ENCODE data around the gene FAP. TPM values are rescaled to one million over a fixed set of nuclear protein-coding genes. Genes with fewer than 3 reads are reported as not detected.

FAP gene
- total and polyA plus RNA-seq, 2 donors (not counting 1 experiment from before 2014, with no cell fraction given), result not detected

- Mint-ChIP-seq H3K9me3 (ENCODE audit: insufficient read depth) (no peaks in the 10 kb centered on the region), H3K4me1 (no peaks in the 10 kb centered on the region), H3K4me3 (no peak overlapping the region), H3K27ac (no peak overlapping the region), H3K27me3 (peaks cover 17% of the 10 kb centered on the region)
- WGBS (ENCODE audit: insufficient coverage), result 97% methylated on average over 19 of the region's 38 CpGs
- Histone ChIP-seq H3K4me3 (ENCODE audit: control extremely low read depth in 1 of 5, extremely low read depth in 1 of 5, insufficient read depth in 1 of 5, low read depth in 2 of 5, low read length in 4 of 5) (no peak overlapping the region), H3K4me2 (replicated peaks; ENCODE audit: low read depth, low read length, poor library complexity, severe bottlenecking) (no peak overlapping the region), H3K27ac (ENCODE audit: low read length in 2 of 2) (no peak overlapping the region), H3K9ac (ENCODE audit: low read length) (no peak overlapping the region), H3K79me2 (ENCODE audit: control insufficient read depth, insufficient read depth, low read length) (no peaks in the 10 kb centered on the region), H3K4me1 (ENCODE audit: control insufficient read depth in 2 of 2, insufficient read depth in 2 of 2, low read length in 2 of 2) (no peaks in the 10 kb centered on the region), H3K9me3 (ENCODE audit: control extremely low read depth in 1 of 3, control insufficient read depth in 2 of 3, insufficient read depth in 1 of 3, low read length in 2 of 3) (no peaks in the 10 kb centered on the region), H4K20me1 (ENCODE audit: control insufficient read depth, insufficient read depth, low read length, poor library complexity, severe bottlenecking) (no peaks in the 10 kb centered on the region), H2AFZ (ENCODE audit: insufficient read depth, low read depth, low read length, poor library complexity, severe bottlenecking) (no peak overlapping the region), H3K36me3 (replicated peaks in 1 of 2; ENCODE audit: control extremely low read depth in 1 of 2, control insufficient read depth in 1 of 2, extremely low read depth in 1 of 2, insufficient read depth in 2 of 2, low read length in 1 of 2) (no peaks in the 10 kb centered on the region), H3K27me3 (replicated peaks in 1 of 4; ENCODE audit: control extremely low read depth in 1 of 4, control insufficient read depth in 3 of 4, insufficient read depth in 4 of 4, low read length in 3 of 4) (peaks cover 0 to 4% (median 0%) of the 10 kb centered on the region in 4 experiments)
- ChIA-PET POLR2A (no interaction called here), CTCF (no interaction called here)
- intact Hi-C loops (cut with micrococcal nuclease), result no loop called here
- DNase-seq (no peak), ATAC-seq (ENCODE audit: low read depth) (no peak)
- TF ChIP-seq, protein P1, sequence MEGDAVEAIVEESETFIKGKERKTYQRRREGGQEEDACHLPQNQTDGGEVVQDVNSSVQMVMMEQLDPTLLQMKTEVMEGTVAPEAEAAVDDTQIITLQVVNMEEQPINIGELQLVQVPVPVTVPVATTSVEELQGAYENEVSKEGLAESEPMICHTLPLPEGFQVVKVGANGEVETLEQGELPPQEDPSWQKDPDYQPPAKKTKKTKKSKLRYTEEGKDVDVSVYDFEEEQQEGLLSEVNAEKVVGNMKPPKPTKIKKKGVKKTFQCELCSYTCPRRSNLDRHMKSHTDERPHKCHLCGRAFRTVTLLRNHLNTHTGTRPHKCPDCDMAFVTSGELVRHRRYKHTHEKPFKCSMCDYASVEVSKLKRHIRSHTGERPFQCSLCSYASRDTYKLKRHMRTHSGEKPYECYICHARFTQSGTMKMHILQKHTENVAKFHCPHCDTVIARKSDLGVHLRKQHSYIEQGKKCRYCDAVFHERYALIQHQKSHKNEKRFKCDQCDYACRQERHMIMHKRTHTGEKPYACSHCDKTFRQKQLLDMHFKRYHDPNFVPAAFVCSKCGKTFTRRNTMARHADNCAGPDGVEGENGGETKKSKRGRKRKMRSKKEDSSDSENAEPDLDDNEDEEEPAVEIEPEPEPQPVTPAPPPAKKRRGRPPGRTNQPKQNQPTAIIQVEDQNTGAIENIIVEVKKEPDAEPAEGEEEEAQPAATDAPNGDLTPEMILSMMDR (IDR thresholded peaks at IDR 0.05), result no peak
- no peak for TF ChIP-seq EZH2 (IDR thresholded peaks at IDR 0.05; ENCODE audit: borderline replicate concordance, insufficient read depth, low read depth, low read length, poor library complexity, severe bottlenecking)
Observed at GRCh38 chr2:162234620-162235462, 8.4 kb downstream of the FAP start.

DNA sequence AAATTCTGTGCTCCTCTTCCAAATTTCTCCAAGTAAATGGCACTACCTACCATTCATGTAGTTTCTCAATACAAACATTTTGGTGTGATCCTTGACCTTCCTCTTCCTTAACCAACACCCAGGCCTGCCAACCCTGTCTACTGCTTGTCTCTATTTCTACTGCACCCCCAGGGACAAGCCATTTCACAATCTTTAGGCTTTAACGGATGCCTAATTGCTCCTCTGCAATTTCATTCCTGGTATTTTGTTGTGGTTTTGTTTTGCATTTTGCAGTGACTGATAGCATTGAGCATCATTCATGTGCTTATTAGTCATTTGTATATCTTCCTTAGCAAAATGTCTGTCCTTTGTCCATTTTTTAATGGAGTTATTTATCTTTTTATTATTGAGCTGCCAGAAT, 10.0 kb downstream of the FAP start:
- DNase-seq, result no peak
- Histone ChIP-seq H3K9me3 (ENCODE audit: control extremely low read depth in 1 of 3, control insufficient read depth in 2 of 3, insufficient read depth in 1 of 3, low read length in 2 of 3) (no peaks in the 10 kb centered on the region), H3K9ac (ENCODE audit: low read length) (no peak overlapping the region), H2AFZ (ENCODE audit: insufficient read depth, low read depth, low read length, poor library complexity, severe bottlenecking) (no peak overlapping the region), H3K4me1 (ENCODE audit: control insufficient read depth in 2 of 2, insufficient read depth in 2 of 2, low read length in 2 of 2) (no peaks in the 10 kb centered on the region), H3K36me3 (replicated peaks in 1 of 2; ENCODE audit: control extremely low read depth in 1 of 2, control insufficient read depth in 1 of 2, extremely low read depth in 1 of 2, insufficient read depth in 2 of 2, low read length in 1 of 2) (no peaks in the 10 kb centered on the region), H3K4me2 (replicated peaks; ENCODE audit: low read depth, low read length, poor library complexity, severe bottlenecking) (no peak overlapping the region), H3K27ac (ENCODE audit: low read length in 2 of 2) (no peak overlapping the region), H3K27me3 (replicated peaks in 1 of 4; ENCODE audit: control extremely low read depth in 1 of 4, control insufficient read depth in 3 of 4, insufficient read depth in 4 of 4, low read length in 3 of 4) (no peaks in the 10 kb centered on the region), H4K20me1 (ENCODE audit: control insufficient read depth, insufficient read depth, low read length, poor library complexity, severe bottlenecking) (no peaks in the 10 kb centered on the region), H3K4me3 (ENCODE audit: control extremely low read depth in 1 of 5, extremely low read depth in 1 of 5, insufficient read depth in 1 of 5, low read depth in 2 of 5, low read length in 4 of 5) (no peak overlapping the region), H3K79me2 (ENCODE audit: control insufficient read depth, insufficient read depth, low read length) (no peaks in the 10 kb centered on the region)
- Mint-ChIP-seq H3K4me3 (no peak overlapping the region), H3K4me1 (no peaks in the 10 kb centered on the region), H3K9me3 (ENCODE audit: insufficient read depth) (no peaks in the 10 kb centered on the region), H3K27ac (no peak overlapping the region), H3K27me3 (peaks cover 14% of the 10 kb centered on the region)
- intact Hi-C loops (cut with micrococcal nuclease), result no loop called here
- no peak for TF ChIP-seq EZH2 (IDR thresholded peaks at IDR 0.05; ENCODE audit: borderline replicate concordance, insufficient read depth, low read depth, low read length, poor library complexity, severe bottlenecking)
- TF ChIP-seq, protein P1 (IDR thresholded peaks at IDR 0.05), result no peak
- ChIA-PET CTCF (interaction anchor here (1.0 kb wide), 1 partner anchor 15 kb away, joined by 3 read pairs; no protein-coding TSS in a partner anchor), POLR2A (no interaction called here)
- no CpG with 5 or more reads among the region's 1 CpG for WGBS (ENCODE audit: insufficient coverage)
- ATAC-seq (ENCODE audit: low read depth), result no peak
